CD4-positive, alpha-beta T cell (primary cell): ENCODE results near the gene GFPT2. TPM values are rescaled to one million over a fixed set of nuclear protein-coding genes. Genes with fewer than 3 reads are reported as not detected.

Experiments used
- ATAC-seq: fragments of 200-7000 bp; cut with Tn5 transposase; one replicate; pipeline ENCODE4 v1.10.0; 2022; ENCODE audit warnings: mild to moderate bottlenecking; ENCODE audit not compliant: poor library complexity
- CTCF ChIA-PET: fragments of 350-600 bp; sonication (Branson Sonifier 250); formaldehyde crosslinking; loops from one replicate; lab custom pipeline; 2021; ENCODE audit warnings: antibody characterized with exemption, inconsistent platforms; lab: Charles Lee
- POLR2A ChIA-PET: fragments of 350-600 bp; sonication (Branson Sonifier 250); formaldehyde crosslinking; loops from one replicate; lab custom pipeline; 2021; ENCODE audit warnings: antibody characterized with exemption, inconsistent platforms; lab: Charles Lee
- DNase-seq, 14 experiments: peaks; one replicate each; pipeline ENCODE4 v3.0.0-alpha.2; 2013 to 2020; ENCODE audit warnings: mixed read lengths in 2 of 14
- H3K27ac ChIP-seq, 2 donors: one replicate each; pipeline versions ENCODE4 v1.5.1 to v1.7.0; 2013; ENCODE audit warnings: low read length in 2 of 2, low read depth in 1 of 2, mild to moderate bottlenecking in 1 of 2
- H3K27me3 ChIP-seq, 2 experiments: 1 replicate in 1 of 2; 2 replicates in 1 of 2; pipeline versions ENCODE4 v1.6.1 to v1.7.0; 2013; ENCODE audit warnings: low read length in 2 of 2, control low read depth in 1 of 2, mild to moderate bottlenecking in 1 of 2, moderate library complexity in 1 of 2; ENCODE audit not compliant: insufficient read depth in 2 of 2, control insufficient read depth in 1 of 2
- H3K36me3 ChIP-seq: one replicate; pipeline ENCODE4 v1.6.1; 2013; ENCODE audit warnings: low read length, control low read depth; ENCODE audit not compliant: insufficient read depth
- H3K4me1 ChIP-seq: one replicate; pipeline ENCODE4 v1.6.1; 2013; ENCODE audit warnings: low read length, control low read depth; ENCODE audit not compliant: insufficient read depth
- H3K4me3 ChIP-seq: one replicate; pipeline ENCODE4 v1.5.1; 2013; ENCODE audit warnings: mild to moderate bottlenecking, low read length, moderate library complexity
- H3K9me3 ChIP-seq, 2 experiments: 1 replicate in 1 of 2; 2 replicates in 1 of 2; pipeline versions ENCODE4 v1.6.1 to v1.7.0; 2013; ENCODE audit warnings: low read length in 2 of 2, mild to moderate bottlenecking in 2 of 2, control low read depth in 1 of 2, moderate library complexity in 1 of 2; ENCODE audit not compliant: control insufficient read depth in 1 of 2, insufficient read depth in 1 of 2
- H3K27ac Mint-ChIP-seq: one replicate; pipeline ENCODE4 v1.8.0; 2020; ENCODE audit warnings: mixed read lengths
- H3K27me3 Mint-ChIP-seq: one replicate; pipeline ENCODE4 v1.8.0; 2021; ENCODE audit warnings: mixed read lengths
- H3K36me3 Mint-ChIP-seq: one replicate; pipeline ENCODE4 v1.8.0; 2021; ENCODE audit warnings: low read depth, mixed read lengths
- H3K4me1 Mint-ChIP-seq: one replicate; pipeline ENCODE4 v1.8.0; 2021; ENCODE audit warnings: low read depth, mixed read lengths
- H3K4me3 Mint-ChIP-seq: one replicate; pipeline ENCODE4 v1.8.0; 2020; ENCODE audit warnings: mild to moderate bottlenecking, mixed read lengths
- H3K9me3 Mint-ChIP-seq: one replicate; pipeline ENCODE4 v1.8.0; 2020; ENCODE audit warnings: mixed read lengths
- intact Hi-C, 2 experiments: fragments of 100-400 bp; cut with DNase I in 1 of 2; cut with micrococcal nuclease in 1 of 2; formaldehyde crosslinking; loops; one replicate each; pipeline versions ENCODE4 v1.15.1 to v1.9.0; 2023 to 2025; cut with DNase I, micrococcal nuclease
- total RNA-seq, 174 experiments: library from RNA in 2 of 174; stranded (reverse) in 2 of 174; gene quantifications; one replicate each; pipeline ENCODE4 v1.2.3 and lab custom pipeline; 2021 to 2026
- TF ChIP-seq, protein P1 (sequence below): fragments of 200-600 bp; IDR thresholded peaks from one replicate; pipeline ENCODE4 v1.8.0; 2022; ENCODE audit warnings: antibody characterized with exemption, mild to moderate bottlenecking

Gene GFPT2
- total RNA-seq, 2 experiments from 2014 or later: 1.1 to 1.5 TPM

GRCh38 chr5:180335614-180336233, 17.4 kb downstream of the GFPT2 start:
- Histone ChIP-seq H3K9me3 (peaks cover 0 to 3% of the 10 kb centered on the region in 2 experiments), H3K36me3 (no peaks in the 10 kb centered on the region), H3K27me3 (peaks cover 5 to 10% of the 10 kb centered on the region in 2 experiments), H3K4me1 (no peaks in the 10 kb centered on the region), H3K4me3 (no peak overlapping the region), H3K27ac (no peak overlapping the region)
- Mint-ChIP-seq H3K36me3 (no peaks in the 10 kb centered on the region), H3K4me1 (no peaks in the 10 kb centered on the region), H3K9me3 (no peaks in the 10 kb centered on the region), H3K4me3 (no peak overlapping the region), H3K27ac (no peak overlapping the region), H3K27me3 (peaks cover 28% of the 10 kb centered on the region)
- ATAC-seq: no peak
- TF ChIP-seq, protein P1, sequence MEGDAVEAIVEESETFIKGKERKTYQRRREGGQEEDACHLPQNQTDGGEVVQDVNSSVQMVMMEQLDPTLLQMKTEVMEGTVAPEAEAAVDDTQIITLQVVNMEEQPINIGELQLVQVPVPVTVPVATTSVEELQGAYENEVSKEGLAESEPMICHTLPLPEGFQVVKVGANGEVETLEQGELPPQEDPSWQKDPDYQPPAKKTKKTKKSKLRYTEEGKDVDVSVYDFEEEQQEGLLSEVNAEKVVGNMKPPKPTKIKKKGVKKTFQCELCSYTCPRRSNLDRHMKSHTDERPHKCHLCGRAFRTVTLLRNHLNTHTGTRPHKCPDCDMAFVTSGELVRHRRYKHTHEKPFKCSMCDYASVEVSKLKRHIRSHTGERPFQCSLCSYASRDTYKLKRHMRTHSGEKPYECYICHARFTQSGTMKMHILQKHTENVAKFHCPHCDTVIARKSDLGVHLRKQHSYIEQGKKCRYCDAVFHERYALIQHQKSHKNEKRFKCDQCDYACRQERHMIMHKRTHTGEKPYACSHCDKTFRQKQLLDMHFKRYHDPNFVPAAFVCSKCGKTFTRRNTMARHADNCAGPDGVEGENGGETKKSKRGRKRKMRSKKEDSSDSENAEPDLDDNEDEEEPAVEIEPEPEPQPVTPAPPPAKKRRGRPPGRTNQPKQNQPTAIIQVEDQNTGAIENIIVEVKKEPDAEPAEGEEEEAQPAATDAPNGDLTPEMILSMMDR: no peak
- ChIA-PET POLR2A (no interaction called here), CTCF (interaction anchor here (1.1 kb wide), 1 partner anchor 14 kb away, joined by 3 read pairs; no protein-coding TSS in a partner anchor)
- intact Hi-C loops: no loop called here
- DNase-seq: no peak

- Mint-ChIP-seq H3K36me3 (no peaks in the 10 kb centered on the region), H3K4me1 (no peaks in the 10 kb centered on the region), H3K27ac (no peak overlapping the region), H3K27me3 (peaks cover 33% of the 10 kb centered on the region), H3K9me3 (no peaks in the 10 kb centered on the region), H3K4me3 (no peak overlapping the region)
- ATAC-seq: no peak
- ChIA-PET POLR2A (no interaction called here), CTCF (interaction anchor here (1.1 kb wide), 1 partner anchor 15 kb away, joined by 3 read pairs; no protein-coding TSS in a partner anchor)
- H3K27ac ChIP-seq: no peak overlapping the region
- no peaks in the 10 kb centered on the region for H3K4me1 ChIP-seq
- no peak for DNase-seq
- no peak overlapping the region for H3K4me3 ChIP-seq
- no peaks in the 10 kb centered on the region for H3K36me3 ChIP-seq
- TF ChIP-seq, protein P1: no peak
- intact Hi-C loops: no loop called here
- H3K27me3 ChIP-seq: peaks cover 5 to 10% of the 10 kb centered on the region in 2 experiments
- peaks cover 0 to 3% of the 10 kb centered on the region in 2 experiments for H3K9me3 ChIP-seq
Measured at GRCh38 chr5:180334751-180335613, 18.2 kb downstream of the GFPT2 start.

DNA sequence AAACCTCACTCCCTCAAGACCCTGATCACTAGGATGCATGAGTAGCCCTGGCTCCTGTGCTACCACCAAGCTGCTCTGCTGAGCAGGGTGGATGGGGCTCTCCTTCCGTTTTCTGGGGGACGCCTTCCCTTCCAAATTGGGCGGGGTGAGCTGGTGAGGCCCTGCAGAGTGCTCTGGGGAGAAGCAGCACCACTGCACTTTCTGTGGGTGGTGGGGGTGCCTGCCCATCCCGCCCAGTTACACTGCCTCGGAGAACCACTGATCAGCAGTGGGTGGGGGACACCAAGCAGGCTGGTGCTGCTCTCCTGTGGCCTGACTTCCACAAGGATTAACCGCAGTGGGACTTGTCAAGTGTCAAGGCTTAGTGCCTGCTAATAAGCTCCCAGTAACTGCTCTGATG, 19.0 kb downstream of the GFPT2 start:
- Mint-ChIP-seq H3K4me3 (no peak overlapping the region), H3K27me3 (peaks cover 28% of the 10 kb centered on the region), H3K27ac (no peak overlapping the region), H3K36me3 (no peaks in the 10 kb centered on the region), H3K9me3 (no peaks in the 10 kb centered on the region), H3K4me1 (no peaks in the 10 kb centered on the region)
- no peak for DNase-seq
- intact Hi-C loops: no loop called here
- Histone ChIP-seq H3K9me3 (peaks cover 0 to 3% of the 10 kb centered on the region in 2 experiments), H3K4me3 (no peak overlapping the region), H3K27ac (no peak overlapping the region), H3K4me1 (no peaks in the 10 kb centered on the region), H3K36me3 (no peaks in the 10 kb centered on the region), H3K27me3 (peaks cover 5 to 10% of the 10 kb centered on the region in 2 experiments)
- CTCF ChIA-PET: no interaction called here
- no peak for ATAC-seq
- TF ChIP-seq, protein P1: no peak
- POLR2A ChIA-PET: no interaction called here
